A673 (cell line): Measurements from ENCODE around the gene FAM131B.

ENCODE experiments used
- CTCF ChIP-seq: fragments of 300-800, 200-600 bp; sonication (generic); conservative IDR thresholded peaks from 2 replicates; pipeline ENCODE4 v1.5.1; 2017; ENCODE audit warnings: low read depth, mild to moderate bottlenecking, antibody characterized with exemption, low read length, moderate library complexity, mixed read lengths
- EZH2 ChIP-seq: fragments of 200-600 bp; sonication (generic); IDR thresholded peaks from 2 replicates; pipeline ENCODE4 v1.6.1; 2017; ENCODE audit warnings: borderline replicate concordance, low read depth, mild to moderate bottlenecking, mixed read lengths, antibody characterized with exemption, low read length; ENCODE audit not compliant: poor library complexity, severe bottlenecking

DNA sequence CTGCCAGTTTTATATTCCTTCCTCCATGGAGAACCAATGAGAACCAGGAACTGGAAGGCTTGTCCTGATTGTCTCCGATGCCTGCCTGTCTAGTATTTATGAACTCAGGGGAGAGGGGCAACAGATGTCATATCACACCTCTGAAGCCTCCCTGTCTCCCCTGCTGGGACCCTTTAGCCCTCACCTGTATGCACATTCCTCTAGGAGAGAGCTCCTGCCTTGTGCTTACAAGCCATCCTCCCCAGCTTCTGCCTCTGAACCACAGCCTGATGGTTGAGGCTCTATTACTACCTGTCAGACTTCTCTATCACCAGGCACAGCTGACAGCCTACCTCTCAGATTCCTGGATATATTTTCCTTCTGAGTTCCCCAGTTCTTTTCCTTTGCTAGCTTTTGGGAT, 5.9 kb upstream of the FAM131B start:
- TF ChIP-seq CTCF (no peak), EZH2 (no peak)
